Inferior parietal cortex (tissue), 1 donor: ENCODE results near the gene TBX2.

Experiments used
- DNase-seq: peaks from one replicate; pipeline ENCODE4 v3.0.0-alpha.2; 2016; ENCODE audit errors: extremely low spot score

The TBX2 gene

GRCh38 chr17:61368832-61369450, 30.7 kb upstream of the TBX2 start:
- DNase-seq: no peak

- no peak for DNase-seq
These were observed 29.9 kb upstream of the TBX2 start for GRCh38 chr17:61369751-61370150.

- DNase-seq: no peak
These were observed 28.5 kb upstream of the TBX2 start for GRCh38 chr17:61371179-61371578.

GRCh38 chr17:61371606-61372005, 28.0 kb upstream of the TBX2 start:
- DNase-seq: no peak

GRCh38 chr17:61372436-61372835, 27.2 kb upstream of the TBX2 start:
- DNase-seq: no peak

GRCh38 chr17:61376931-61377838, 22.5 kb upstream of the TBX2 start:
- no peak for DNase-seq

GRCh38 chr17:61378658-61379456, 20.8 kb upstream of the TBX2 start:
- no peak for DNase-seq

GRCh38 chr17:61379457-61380216, 20.0 kb upstream of the TBX2 start:
- no peak for DNase-seq

- DNase-seq: no peak
These were observed 19.3 kb upstream of the TBX2 start for GRCh38 chr17:61380217-61380835.

- DNase-seq: no peak
These were observed 18.7 kb upstream of the TBX2 start for GRCh38 chr17:61380836-61381525.

- no peak for DNase-seq
These were observed 18.1 kb upstream of the TBX2 start for GRCh38 chr17:61381537-61381936.

- DNase-seq: no peak
These were observed 16.6 kb upstream of the TBX2 start for GRCh38 chr17:61382796-61383688.

GRCh38 chr17:61383689-61384201, 15.9 kb upstream of the TBX2 start:
- DNase-seq: no peak

- no peak for DNase-seq
These were observed 15.3 kb upstream of the TBX2 start for GRCh38 chr17:61384354-61384691.

- no peak for DNase-seq
These were observed 14.7 kb upstream of the TBX2 start for GRCh38 chr17:61384692-61385576.

GRCh38 chr17:61385577-61386236, 13.9 kb upstream of the TBX2 start:
- no peak for DNase-seq

GRCh38 chr17:61386251-61386650, 13.4 kb upstream of the TBX2 start:
- no peak for DNase-seq

GRCh38 chr17:61387011-61387410, 12.6 kb upstream of the TBX2 start:
- DNase-seq: no peak
